Ishikawa (cell line): ENCODE measurements around the gene STX4.

ENCODE experiments used
- CEBPB ChIP-seq: IDR thresholded peaks from 2 replicates; pipeline ENCODE4 v1.6.1; 2012
- EGR1 ChIP-seq: IDR thresholded peaks from 2 replicates; pipeline ENCODE4 v1.6.1; 2012
- EP300 ChIP-seq: IDR thresholded peaks from 2 replicates; pipeline ENCODE4 v1.6.1; 2012; ENCODE audit warnings: borderline replicate concordance
- FOXM1 ChIP-seq: IDR thresholded peaks from 2 replicates; pipeline ENCODE4 v1.6.1; 2012; ENCODE audit warnings: low read depth, borderline replicate concordance
- NFIC ChIP-seq: IDR thresholded peaks from 2 replicates; pipeline ENCODE4 v1.6.1; 2012
- TAF1 ChIP-seq: IDR thresholded peaks from 2 replicates; pipeline ENCODE4 v1.6.1; 2012; ENCODE audit warnings: low read depth, mild to moderate bottlenecking
- TCF12 ChIP-seq: IDR thresholded peaks from 2 replicates; pipeline ENCODE4 v1.6.1; 2012; ENCODE audit warnings: low read depth
- TEAD4 ChIP-seq: IDR thresholded peaks from 2 replicates; pipeline ENCODE4 v1.6.1; 2012
- YY1 ChIP-seq: IDR thresholded peaks from 2 replicates; pipeline ENCODE4 v1.6.1; 2012; ENCODE audit warnings: low read depth
- TF ChIP-seq, protein P1 (sequence below): IDR thresholded peaks from 2 replicates; pipeline ENCODE4 v1.6.1; 2012; ENCODE audit warnings: low read depth, mild to moderate bottlenecking

DNA sequence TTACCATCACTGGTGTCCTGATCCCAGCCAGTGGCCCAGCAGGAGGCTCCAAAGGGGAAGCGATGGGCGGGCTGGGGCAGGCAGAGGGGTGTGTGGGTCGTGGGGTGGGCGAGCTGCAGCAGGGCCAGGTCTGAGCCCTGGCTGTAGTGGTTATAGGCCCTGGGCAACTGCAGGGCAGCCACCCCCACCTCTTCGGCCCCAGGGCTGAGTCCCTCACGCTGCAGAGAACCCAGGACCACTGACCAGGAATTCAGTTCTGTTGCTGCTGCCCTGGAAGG, 53.2 kb downstream of the STX4 start:
- TF ChIP-seq EP300 (no peak), FOXM1 (no peak), NFIC (no peak), TEAD4 (no peak), TAF1 (no peak), CEBPB (no peak), YY1 (no peak), TCF12 (no peak), EGR1 (no peak)
- TF ChIP-seq, protein P1, sequence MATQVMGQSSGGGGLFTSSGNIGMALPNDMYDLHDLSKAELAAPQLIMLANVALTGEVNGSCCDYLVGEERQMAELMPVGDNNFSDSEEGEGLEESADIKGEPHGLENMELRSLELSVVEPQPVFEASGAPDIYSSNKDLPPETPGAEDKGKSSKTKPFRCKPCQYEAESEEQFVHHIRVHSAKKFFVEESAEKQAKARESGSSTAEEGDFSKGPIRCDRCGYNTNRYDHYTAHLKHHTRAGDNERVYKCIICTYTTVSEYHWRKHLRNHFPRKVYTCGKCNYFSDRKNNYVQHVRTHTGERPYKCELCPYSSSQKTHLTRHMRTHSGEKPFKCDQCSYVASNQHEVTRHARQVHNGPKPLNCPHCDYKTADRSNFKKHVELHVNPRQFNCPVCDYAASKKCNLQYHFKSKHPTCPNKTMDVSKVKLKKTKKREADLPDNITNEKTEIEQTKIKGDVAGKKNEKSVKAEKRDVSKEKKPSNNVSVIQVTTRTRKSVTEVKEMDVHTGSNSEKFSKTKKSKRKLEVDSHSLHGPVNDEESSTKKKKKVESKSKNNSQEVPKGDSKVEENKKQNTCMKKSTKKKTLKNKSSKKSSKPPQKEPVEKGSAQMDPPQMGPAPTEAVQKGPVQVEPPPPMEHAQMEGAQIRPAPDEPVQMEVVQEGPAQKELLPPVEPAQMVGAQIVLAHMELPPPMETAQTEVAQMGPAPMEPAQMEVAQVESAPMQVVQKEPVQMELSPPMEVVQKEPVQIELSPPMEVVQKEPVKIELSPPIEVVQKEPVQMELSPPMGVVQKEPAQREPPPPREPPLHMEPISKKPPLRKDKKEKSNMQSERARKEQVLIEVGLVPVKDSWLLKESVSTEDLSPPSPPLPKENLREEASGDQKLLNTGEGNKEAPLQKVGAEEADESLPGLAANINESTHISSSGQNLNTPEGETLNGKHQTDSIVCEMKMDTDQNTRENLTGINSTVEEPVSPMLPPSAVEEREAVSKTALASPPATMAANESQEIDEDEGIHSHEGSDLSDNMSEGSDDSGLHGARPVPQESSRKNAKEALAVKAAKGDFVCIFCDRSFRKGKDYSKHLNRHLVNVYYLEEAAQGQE: no peak
